HepG2 (cell line): ENCODE measurements around the gene SLC9A8. TPM values are rescaled to one million over a fixed set of nuclear protein-coding genes. Genes with fewer than 3 reads are reported as not detected.
A peak's percentile ranks its signal among the peaks of the same experiment; 100 is the strongest.

Experiments used
- ATF7-NPFF ChIP-seq: sonication (generic); formaldehyde crosslinking; IDR thresholded peaks from 2 replicates; pipeline ENCODE4 v1.8.1; 2023; ENCODE audit warnings: mild to moderate bottlenecking, low read depth, missing genetic modification reagents, moderate library complexity
- BHLHE40 ChIP-seq: IDR thresholded peaks from 2 replicates; pipeline ENCODE4 v1.6.1; 2011; ENCODE audit warnings: low read length, improper control_type of control experiment
- CREBL2 ChIP-seq: sonication (generic); formaldehyde crosslinking; IDR thresholded peaks from 2 replicates; pipeline ENCODE4 v1.8.1; 2023; ENCODE audit warnings: missing genetic modification reagents, mild to moderate bottlenecking, borderline replicate concordance
- HNF4A ChIP-seq: sonication (generic); formaldehyde crosslinking; IDR thresholded peaks from 2 replicates; pipeline ENCODE4 v1.4.0; 2020; ENCODE audit warnings: missing genetic modification reagents
- KLF13 ChIP-seq: sonication (generic); formaldehyde crosslinking; IDR thresholded peaks from 2 replicates; pipeline ENCODE4 v1.4.0; 2020; ENCODE audit warnings: mild to moderate bottlenecking, missing genetic modification reagents
- MED13 ChIP-seq: sonication (generic); formaldehyde crosslinking; IDR thresholded peaks from 2 replicates; pipeline ENCODE4 v1.5.0; 2020; ENCODE audit warnings: missing genetic modification reagents
- SIN3A ChIP-seq: IDR thresholded peaks from 2 replicates; pipeline ENCODE4 v1.6.1; 2011; ENCODE audit warnings: low read depth, mild to moderate bottlenecking, control low read depth, low read length, borderline replicate concordance
- SP1 ChIP-seq, 2 experiments: fragments of 450-650 bp in 1 of 2; sonication (generic) in 1 of 2; formaldehyde crosslinking in 1 of 2; IDR thresholded peaks; 2 replicates each; pipeline versions ENCODE4 v1.4.0 to v1.6.1; 2016 to 2020; ENCODE audit warnings: missing genetic modification reagents in 1 of 2
- SP5 ChIP-seq: IDR thresholded peaks from 2 replicates; pipeline ENCODE4 v1.6.1; 2016; ENCODE audit warnings: low read depth, borderline replicate concordance
- STAT6 ChIP-seq: sonication (generic); formaldehyde crosslinking; IDR thresholded peaks from 2 replicates; pipeline ENCODE4 v1.4.0; 2020; ENCODE audit warnings: missing genetic modification reagents, mild to moderate bottlenecking, borderline replicate concordance
- TGIF2 ChIP-seq: IDR thresholded peaks from 2 replicates; pipeline ENCODE4 v1.6.1; 2016; ENCODE audit warnings: control low read depth, missing compliant biosample characterization
- U2AF1 ChIP-seq: fragments of 200-400 bp; formaldehyde crosslinking; optimal IDR thresholded peaks from 2 replicates; pipeline ENCODE3; 2017; ENCODE audit warnings: mild to moderate bottlenecking, low read depth, low read length
- UBTF ChIP-seq: sonication (generic); formaldehyde crosslinking; IDR thresholded peaks from 2 replicates; pipeline ENCODE4 v1.4.0; 2020; ENCODE audit warnings: mild to moderate bottlenecking, missing genetic modification reagents
- ZNF224 ChIP-seq: sonication (generic); formaldehyde crosslinking; IDR thresholded peaks from 2 replicates; pipeline ENCODE4 v1.5.0; 2020; ENCODE audit warnings: mild to moderate bottlenecking, missing genetic modification reagents
- ZNF274 ChIP-seq: sonication (generic); formaldehyde crosslinking; IDR thresholded peaks from 2 replicates; pipeline ENCODE4 v1.5.1; 2020; ENCODE audit warnings: mild to moderate bottlenecking, missing genetic modification reagents
- ZNF317 ChIP-seq: sonication (generic); formaldehyde crosslinking; IDR thresholded peaks from 2 replicates; pipeline ENCODE4 v1.5.0; 2020; ENCODE audit warnings: mild to moderate bottlenecking, missing genetic modification reagents
- ZNF513 ChIP-seq: sonication (generic); formaldehyde crosslinking; conservative IDR thresholded peaks from 2 replicates; pipeline ENCODE4 v1.5.0; 2020; ENCODE audit warnings: missing genetic modification reagents
- ZNF576 ChIP-seq: sonication (generic); formaldehyde crosslinking; IDR thresholded peaks from 2 replicates; pipeline ENCODE4 v1.4.0; 2020; ENCODE audit warnings: mild to moderate bottlenecking, missing genetic modification reagents
- ZNF589 ChIP-seq: sonication (generic); formaldehyde crosslinking; conservative IDR thresholded peaks from 2 replicates; pipeline ENCODE4 v1.8.0; 2022; ENCODE audit warnings: mild to moderate bottlenecking, moderate library complexity, missing genetic modification reagents
- ZNF749 ChIP-seq: sonication (generic); formaldehyde crosslinking; IDR thresholded peaks from 2 replicates; pipeline ENCODE4 v1.8.0; 2022; ENCODE audit warnings: mild to moderate bottlenecking, missing genetic modification reagents, moderate library complexity, borderline replicate concordance
- ZSCAN30 ChIP-seq: sonication (generic); formaldehyde crosslinking; IDR thresholded peaks from 2 replicates; pipeline ENCODE4 v1.5.0; 2020; ENCODE audit warnings: mild to moderate bottlenecking, missing genetic modification reagents
- polyA plus RNA-seq, 8 experiments: library from polyadenylated mRNA; depleted of rRNA in 3 of 8; stranded (reverse) in 7 of 8; unstranded in 1 of 8; fragments of >200 nt; fragmentation: Illumina TruSeq in 4 of 8; extraction: Trizol in 4 of 8; gene quantifications; 2 replicates each; pipeline versions ENCODE4 v1.2.1 to v1.2.3, GENCODE V29; 2011 to 2016; ENCODE audit warnings: low read depth in 4 of 8, missing spikeins in 1 of 8, mixed read lengths in 1 of 8; ENCODE audit not compliant: insufficient read depth in 1 of 8
- total RNA-seq, 5 experiments: library from RNA; depleted of rRNA; stranded (reverse); fragments of >200 nt; fragmentation: Illumina TruSeq; extraction: Trizol; gene quantifications; 2 replicates each; pipeline ENCODE4 v1.2.3, GENCODE V29; 2016; ENCODE audit warnings: low read depth in 1 of 5

Gene SLC9A8
- total and polyA plus RNA-seq, 2 of the 13 experiments (the other 11 are each of a cell fraction or from before 2014, with no cell fraction given) = 4.1 to 7.4 TPM

GRCh38 chr20:49915380-49916145 is 102.9 kb downstream of the SLC9A8 start, which contains the start of gene SPATA2 (continued):
- TF ChIP-seq UBTF (CRISPR knock-in tag) (peak; percentile 85), STAT6 (CRISPR knock-in tag) (peak; percentile 94; the same call in 1 of the 2 replicates), ZNF513 (no peak; the same call in 1 of the 2 replicates), U2AF1 (no peak), BHLHE40 (peak; percentile 54), TGIF2 (peak; percentile 86), ATF7-NPFF (CRISPR knock-in tag) (peak; percentile 60), HNF4A (CRISPR knock-in tag) (peak; percentile 58), KLF13 (CRISPR knock-in tag) (0 out of 2 replicates have a peak, but pooled peaks have one; percentile 85), ZNF274 (peak; percentile 76; the same call in 1 of the 2 replicates), ZNF317 (CRISPR knock-in tag) (peak; percentile 75), SP5 (CRISPR knock-in tag) (peak; percentile 40; the same call in 1 of the 2 replicates), ZNF749 (CRISPR knock-in tag) (no peak; the same call in 1 of the 2 replicates), ZSCAN30 (CRISPR knock-in tag) (no peak), SP1 (IDR thresholded peaks at IDR 0.05) (no peak), SP1 (CRISPR knock-in tag; IDR thresholded peaks at IDR 0.05) (peak; percentile 76), ZNF576 (CRISPR knock-in tag) (0 out of 2 replicates have a peak, but pooled peaks have one; percentile 19), SIN3A (peak; percentile 75), MED13 (CRISPR knock-in tag) (peak; percentile 90; the same call in 1 of the 2 replicates), CREBL2 (CRISPR knock-in tag) (no peak), ZNF589 (peak; percentile 54), ZNF224 (CRISPR knock-in tag) (peak; percentile 76)
